A549 (cell line): ENCODE results near the gene MZT2B.
"Not testable (repeated sequence)": the region's sequence is repeated elsewhere in the genome, so short reads cannot be mapped to it uniquely, and the experiment has no call there.

Experiments used
- RAD21 ChIP-seq, 2 experiments: fragments of >200 bp in 1 of 2; sonication (Bioruptor Twin) in 1 of 2; formaldehyde crosslinking in 1 of 2; IDR thresholded peaks in 1 of 2; conservative IDR thresholded peaks in 1 of 2; 2 replicates in 1 of 2; 3 replicates in 1 of 2; pipeline ENCODE4 v1.6.1; 2012 to 2018; ENCODE audit warnings: inconsistent platforms in 1 of 2
- TF ChIP-seq, protein P1 (sequence below): fragments of 200-600 bp; sonication (generic); IDR thresholded peaks from 2 replicates; pipeline ENCODE4 v1.6.1; 2016; ENCODE audit warnings: antibody characterized with exemption, mild to moderate bottlenecking, moderate library complexity

DNA sequence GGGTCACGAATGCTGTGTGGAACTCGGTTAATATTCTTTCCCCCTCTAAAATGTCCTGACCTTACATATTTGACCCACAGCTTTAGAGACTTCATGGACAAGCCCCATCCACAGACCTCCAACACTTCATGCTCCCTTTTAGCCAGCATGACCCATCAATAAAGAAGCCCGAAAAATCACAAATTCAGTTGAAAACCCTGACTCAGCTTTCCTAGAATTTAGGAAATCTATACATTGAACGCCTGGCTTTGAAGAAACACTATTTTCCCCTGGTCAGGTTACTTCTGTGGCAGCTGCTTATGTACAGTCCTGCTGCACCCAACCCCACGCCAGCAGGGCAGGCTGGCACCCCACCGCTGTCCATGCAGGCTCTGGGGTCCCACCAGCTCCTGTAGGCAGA is 9.3 kb downstream of the MZT2B start:
- not testable (repeated sequence) for TF ChIP-seq RAD21 (conservative IDR thresholded peaks at IDR 0.05 in 1 of 2, IDR thresholded peaks at IDR 0.05 in 1 of 2)
- TF ChIP-seq, protein P1, sequence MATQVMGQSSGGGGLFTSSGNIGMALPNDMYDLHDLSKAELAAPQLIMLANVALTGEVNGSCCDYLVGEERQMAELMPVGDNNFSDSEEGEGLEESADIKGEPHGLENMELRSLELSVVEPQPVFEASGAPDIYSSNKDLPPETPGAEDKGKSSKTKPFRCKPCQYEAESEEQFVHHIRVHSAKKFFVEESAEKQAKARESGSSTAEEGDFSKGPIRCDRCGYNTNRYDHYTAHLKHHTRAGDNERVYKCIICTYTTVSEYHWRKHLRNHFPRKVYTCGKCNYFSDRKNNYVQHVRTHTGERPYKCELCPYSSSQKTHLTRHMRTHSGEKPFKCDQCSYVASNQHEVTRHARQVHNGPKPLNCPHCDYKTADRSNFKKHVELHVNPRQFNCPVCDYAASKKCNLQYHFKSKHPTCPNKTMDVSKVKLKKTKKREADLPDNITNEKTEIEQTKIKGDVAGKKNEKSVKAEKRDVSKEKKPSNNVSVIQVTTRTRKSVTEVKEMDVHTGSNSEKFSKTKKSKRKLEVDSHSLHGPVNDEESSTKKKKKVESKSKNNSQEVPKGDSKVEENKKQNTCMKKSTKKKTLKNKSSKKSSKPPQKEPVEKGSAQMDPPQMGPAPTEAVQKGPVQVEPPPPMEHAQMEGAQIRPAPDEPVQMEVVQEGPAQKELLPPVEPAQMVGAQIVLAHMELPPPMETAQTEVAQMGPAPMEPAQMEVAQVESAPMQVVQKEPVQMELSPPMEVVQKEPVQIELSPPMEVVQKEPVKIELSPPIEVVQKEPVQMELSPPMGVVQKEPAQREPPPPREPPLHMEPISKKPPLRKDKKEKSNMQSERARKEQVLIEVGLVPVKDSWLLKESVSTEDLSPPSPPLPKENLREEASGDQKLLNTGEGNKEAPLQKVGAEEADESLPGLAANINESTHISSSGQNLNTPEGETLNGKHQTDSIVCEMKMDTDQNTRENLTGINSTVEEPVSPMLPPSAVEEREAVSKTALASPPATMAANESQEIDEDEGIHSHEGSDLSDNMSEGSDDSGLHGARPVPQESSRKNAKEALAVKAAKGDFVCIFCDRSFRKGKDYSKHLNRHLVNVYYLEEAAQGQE = not testable (repeated sequence)
